ENCODE data around the gene OGFRL1.

OGFRL1 gene

DNA sequence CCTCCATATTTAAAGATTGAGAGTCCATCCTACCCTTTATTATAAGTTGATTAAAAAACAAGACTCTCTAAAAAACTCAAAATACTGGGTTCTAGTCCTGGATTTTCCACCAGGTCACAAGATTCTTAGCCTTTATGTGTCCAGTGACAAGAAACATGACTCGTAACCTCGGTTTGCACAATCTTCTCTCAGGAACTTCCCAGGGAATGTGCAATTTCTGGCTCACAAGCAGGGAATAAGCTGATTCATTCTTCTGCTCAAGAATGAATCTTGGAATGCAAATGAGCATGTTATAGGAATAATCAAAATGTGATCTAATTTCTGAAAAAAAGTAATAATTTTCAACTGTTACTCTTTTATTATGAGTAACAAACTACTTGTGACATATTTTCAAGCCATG lies 45.1 kb downstream of the OGFRL1 start:
- DNase-seq (ENCODE audit: low read depth, low spot score) = no peak

DNA sequence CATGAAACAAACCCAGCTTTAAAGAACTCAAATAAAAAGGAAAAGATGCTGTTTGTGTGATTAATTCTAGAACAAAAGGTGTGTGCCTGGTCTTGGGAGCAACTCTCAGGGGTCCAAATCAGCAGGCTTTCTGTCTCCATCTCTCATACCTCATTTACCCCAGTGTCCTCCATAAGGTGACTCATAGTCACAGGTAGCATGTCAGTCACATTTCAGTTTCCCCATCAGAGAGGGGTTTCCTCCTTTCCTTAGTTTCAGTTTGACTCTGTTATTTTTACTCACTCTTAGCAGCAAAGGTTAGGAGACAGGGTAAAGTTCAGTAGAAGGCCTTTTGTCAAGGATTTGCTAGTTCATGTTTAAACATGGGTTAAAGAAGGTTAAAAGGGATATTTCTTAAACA lies 46.2 kb downstream of the OGFRL1 start:
- no peak for DNase-seq (ENCODE audit: low read depth, low spot score)

DNA sequence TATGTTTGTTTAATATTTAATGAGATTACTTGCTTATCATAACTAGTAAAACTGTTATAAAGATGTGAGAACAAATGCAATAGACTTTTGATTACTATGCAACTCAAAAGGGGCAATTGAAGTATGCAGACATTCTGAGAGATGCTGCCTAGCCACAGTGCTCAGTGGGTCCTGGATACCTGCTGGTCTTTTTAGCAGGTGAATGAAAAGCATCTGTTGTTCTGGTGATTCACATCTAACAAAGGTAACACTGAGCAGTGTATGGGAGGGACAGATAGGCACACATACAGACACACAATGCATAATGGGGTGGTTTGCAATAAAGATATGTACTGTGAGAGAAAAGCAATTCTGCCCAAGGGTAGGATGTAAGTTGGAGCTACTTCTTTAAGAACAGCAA lies 46.9 kb downstream of the OGFRL1 start:
- no peak for DNase-seq (ENCODE audit: low read depth, low spot score)

DNA sequence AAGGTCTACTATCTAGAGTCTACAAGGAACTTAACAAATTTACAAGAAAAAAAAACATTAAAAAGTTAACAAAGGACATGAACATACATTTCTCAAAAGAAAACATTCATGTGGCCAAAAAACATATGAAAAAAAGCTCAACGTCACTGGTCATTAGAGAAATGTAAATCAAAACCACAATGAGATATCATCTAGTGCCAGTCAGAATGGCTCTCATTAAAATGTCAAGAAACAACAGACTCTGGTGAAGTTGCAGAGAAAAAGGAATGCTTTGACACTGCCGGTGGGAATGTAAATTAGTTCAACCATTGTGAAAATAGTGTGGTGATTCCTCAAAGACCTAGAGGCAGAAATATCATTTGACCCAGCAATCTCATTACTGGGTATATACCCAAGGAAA lies 48.3 kb downstream of the OGFRL1 start:
- DNase-seq (ENCODE audit: low read depth, low spot score) = no peak

DNA sequence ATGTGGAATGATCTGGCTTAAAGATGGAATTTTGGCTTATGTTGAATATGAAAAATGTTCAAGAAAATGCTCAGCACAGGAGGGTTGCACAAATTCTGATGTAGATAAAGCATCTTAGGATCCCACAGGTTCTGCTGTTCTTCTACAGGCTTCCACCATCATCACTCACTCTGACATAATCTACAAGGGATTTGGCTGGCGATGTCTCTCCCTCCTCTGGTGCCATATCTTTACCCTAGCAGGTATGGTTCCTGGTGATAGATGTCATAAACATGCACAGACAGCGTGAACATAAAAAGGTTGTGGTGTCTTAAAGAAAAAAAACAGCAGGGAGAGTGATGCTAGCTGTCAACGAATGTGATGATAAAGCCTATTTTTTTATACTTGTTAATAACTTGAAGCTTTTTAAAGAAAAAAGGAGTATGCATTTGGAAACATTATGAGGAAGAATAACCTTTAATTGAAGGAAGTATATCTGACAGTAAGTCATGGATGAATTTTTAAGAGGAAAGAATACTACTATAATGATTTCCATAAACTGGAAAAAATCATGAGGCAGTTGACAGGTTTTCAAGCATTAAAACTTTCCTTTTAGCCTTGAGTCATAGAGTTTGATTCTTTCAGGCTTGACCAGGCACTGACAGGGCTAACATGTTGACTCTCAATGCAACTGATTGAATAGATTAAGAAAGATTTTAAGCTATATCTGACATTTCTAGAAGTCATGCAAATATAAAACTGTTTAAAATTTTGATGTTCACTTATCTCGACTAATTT lies 50.1 kb downstream of the OGFRL1 start:
- no peak for DNase-seq (ENCODE audit: low read depth, low spot score)

DNA sequence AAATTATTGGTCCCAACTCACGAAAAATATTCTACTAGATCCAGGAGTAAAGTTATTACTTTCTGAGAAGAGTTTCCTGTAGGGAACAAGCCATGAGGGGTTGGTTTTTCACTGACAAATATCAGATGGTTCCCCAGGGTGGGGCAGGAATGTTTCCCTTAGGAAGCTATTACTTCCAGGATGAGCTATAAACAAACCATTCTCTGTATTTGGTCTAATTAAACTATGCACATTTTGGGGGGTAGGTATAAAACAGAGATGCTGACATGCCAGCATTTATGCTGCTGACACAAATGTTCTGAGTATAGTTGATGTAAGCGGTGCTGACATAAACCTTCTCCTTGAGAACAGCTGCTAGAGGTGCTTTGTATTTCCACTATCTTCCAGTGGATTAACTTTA lies 54.2 kb downstream of the OGFRL1 start:
- DNase-seq (ENCODE audit: low read depth, low spot score) = no peak

DNA sequence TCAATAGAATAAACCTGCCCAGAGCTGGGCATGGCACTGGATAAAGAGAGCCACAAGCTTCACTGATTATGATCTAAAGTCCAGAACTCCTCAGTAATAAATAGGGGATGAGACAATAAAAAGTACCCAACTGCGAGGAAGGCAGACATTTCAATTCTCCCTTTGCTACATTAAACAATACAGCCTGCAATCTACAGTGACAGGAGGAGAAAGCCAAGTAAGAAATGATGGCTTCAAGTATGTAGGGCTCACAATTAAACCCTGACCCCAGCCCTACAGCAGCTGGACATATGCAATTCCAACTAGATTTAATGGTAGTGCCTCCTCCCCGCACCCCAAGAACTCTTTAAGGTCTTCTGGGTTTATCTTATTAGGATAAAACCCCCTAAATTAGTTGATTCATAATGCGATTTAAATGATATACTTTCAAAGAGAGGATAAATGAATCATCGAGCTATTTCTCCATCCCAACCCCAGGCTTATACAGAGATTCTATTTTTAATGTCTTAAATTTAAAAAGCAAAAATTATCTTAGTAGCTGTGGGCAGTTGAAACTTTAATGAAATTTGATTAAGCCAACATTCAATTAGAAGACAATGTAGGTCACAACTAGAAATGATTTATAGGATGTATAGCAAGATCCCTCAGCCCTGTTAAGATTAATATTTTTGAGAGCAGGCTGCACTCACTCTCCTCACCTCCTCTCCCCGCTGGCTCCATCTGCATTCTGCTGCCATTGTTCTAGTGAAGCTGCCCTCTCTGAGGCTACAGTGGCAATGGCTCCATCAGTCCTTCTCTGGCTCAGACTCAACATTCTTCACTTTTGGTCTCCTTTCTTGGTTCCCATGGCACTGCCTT lies 57.1 kb downstream of the OGFRL1 start:
- DNase-seq (ENCODE audit: low read depth, low spot score) = no peak

DNA sequence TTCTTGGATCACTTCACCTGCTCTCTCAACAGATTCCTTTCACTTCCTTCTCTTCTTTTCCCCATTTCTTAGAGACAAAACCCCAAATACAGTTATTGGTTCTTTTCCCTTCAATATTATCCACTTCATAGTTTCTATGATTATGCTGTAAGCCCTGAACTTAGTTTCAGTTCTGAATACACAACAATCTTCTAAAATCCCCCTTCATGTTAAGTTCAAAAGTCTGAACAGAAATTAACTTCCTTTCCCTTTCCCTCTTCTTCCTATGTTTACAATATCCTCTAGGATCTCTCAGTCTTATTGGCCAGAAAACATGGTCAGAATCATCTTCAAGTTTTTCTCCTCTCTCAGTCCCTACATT lies 57.7 kb downstream of the OGFRL1 start:
- DNase-seq (ENCODE audit: low read depth, low spot score) = no peak

DNA sequence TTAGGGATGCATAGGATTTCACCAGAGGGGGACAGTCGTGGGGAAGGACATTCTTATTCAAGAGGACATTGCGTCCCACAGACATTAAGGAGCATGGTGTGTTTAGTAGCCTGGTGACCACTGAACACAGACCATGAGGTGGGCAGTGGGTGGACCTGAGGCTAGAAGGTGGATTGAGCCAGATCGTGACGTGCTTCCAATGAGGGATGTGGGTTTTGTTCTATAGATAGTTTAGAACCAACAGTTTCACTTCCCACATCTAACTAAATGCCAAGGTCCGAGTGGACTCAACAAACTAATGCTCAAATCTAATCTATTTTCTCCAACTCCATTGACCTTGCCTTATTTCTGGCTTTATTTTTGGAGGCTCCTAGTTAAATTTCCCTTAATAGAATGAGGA lies 58.5 kb downstream of the OGFRL1 start:
- DNase-seq (ENCODE audit: low read depth, low spot score) = no peak

DNA sequence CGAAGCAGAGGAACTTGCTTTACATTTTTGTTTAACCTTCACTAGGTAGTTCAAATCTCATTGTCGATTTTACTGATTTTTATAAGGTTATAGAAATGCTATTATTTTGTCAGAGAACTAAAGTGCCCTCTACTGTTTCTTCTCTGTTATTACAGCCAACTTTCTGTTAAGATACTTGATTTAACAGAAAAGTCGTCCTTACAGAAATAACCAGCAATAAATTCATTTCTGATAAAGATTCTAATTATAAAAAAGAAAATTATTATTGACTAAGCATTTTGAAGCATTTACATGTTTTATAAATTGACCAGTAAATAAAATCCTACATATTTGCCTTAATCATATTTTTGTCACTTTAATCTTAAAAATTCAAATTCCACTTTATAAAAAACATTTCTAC lies 60.8 kb downstream of the OGFRL1 start:
- DNase-seq (ENCODE audit: low read depth, low spot score) = no peak

DNA sequence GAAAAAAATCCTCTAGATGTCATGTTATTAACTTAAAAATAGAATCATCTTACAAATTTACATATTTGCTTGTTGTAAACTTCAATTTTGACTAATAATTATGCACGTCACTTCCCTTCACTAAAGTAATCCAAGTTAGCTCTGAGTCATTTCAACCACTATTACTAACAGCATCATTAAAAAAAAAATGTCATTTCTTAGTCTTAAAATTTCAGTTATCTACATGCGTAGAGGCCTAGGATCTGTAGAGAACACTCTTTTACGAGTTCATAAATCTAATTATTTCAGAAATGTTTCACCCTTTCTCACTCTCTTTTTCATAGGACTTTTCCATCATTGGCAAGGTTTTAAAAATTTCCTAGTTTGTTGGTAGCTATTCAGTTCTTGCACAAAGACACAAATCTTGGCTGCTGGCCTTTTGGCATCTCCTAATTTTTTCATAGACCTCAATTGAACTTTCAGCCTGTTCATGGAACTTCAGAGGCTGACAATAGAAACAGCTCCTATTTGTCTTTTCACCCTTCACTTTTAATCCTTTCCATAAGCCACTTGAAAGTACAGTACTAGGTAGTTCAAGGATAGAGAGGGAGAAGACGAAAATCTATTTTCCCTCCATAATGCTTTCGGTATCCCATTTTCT lies 61.5 kb downstream of the OGFRL1 start:
- DNase-seq (ENCODE audit: low read depth, low spot score) = no peak

DNA sequence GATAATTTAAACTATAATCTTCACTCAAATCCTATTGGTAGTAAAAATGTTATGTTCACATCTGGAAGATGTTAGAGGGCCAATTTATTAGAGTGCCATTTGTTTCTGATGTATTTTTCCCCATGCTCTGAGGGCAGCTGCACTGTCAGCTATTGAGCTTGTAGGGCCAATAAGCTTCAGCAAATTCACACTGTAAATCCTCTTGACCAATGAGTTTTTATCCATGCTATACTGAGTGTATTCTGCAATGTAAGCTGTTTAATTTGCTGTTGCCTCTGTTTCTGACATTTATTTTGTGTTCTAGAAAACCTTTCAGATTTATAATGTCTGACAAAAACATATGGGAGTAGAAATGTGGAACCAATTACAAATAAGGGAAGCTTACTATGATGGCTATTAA lies 62.6 kb downstream of the OGFRL1 start:
- no peak for DNase-seq (ENCODE audit: low read depth, low spot score)

Measured in activated naive CD8-positive, alpha-beta T cell treated with anti-CD3 and anti-CD28 coated beads, Interleukin-2, amount 50 U/mL, for 16 hours (primary cell).